GM21786 (cell line): Measurements from ENCODE around the gene PTPRU.
"Not testable (repeated sequence)": the region's sequence is repeated elsewhere in the genome, so short reads cannot be mapped to it uniquely, and the experiment has no call there.

ENCODE experiments used
- ATAC-seq: cut with Tn5 transposase; IDR thresholded peaks from one replicate; pipeline ENCODE4 v1.9.1; 2021; ENCODE audit not compliant: unreplicated experiment

The PTPRU gene

GRCh38 chr1:29314685-29315084 is 78.4 kb downstream of the PTPRU start:
- not testable (repeated sequence) for ATAC-seq

- ATAC-seq, result no peak
These were observed 78.9 kb downstream of the PTPRU start for GRCh38 chr1:29315262-29315661.

GRCh38 chr1:29315876-29316275 is 79.6 kb downstream of the PTPRU start:
- no peak for ATAC-seq

GRCh38 chr1:29317063-29317915 is 81.0 kb downstream of the PTPRU start:
- ATAC-seq, result no peak

GRCh38 chr1:29317916-29318530 is 81.7 kb downstream of the PTPRU start:
- no peak for ATAC-seq

GRCh38 chr1:29318724-29319123 is 82.4 kb downstream of the PTPRU start:
- ATAC-seq, result no peak

- no peak for ATAC-seq
These were observed 83.2 kb downstream of the PTPRU start for GRCh38 chr1:29319300-29320110.

GRCh38 chr1:29320156-29320940 is 84.0 kb downstream of the PTPRU start:
- no peak for ATAC-seq

GRCh38 chr1:29321176-29321575 is 84.9 kb downstream of the PTPRU start:
- ATAC-seq, result no peak

GRCh38 chr1:29322147-29322694 is 85.9 kb downstream of the PTPRU start:
- no peak for ATAC-seq

- ATAC-seq, result no peak
These were observed 86.7 kb downstream of the PTPRU start for GRCh38 chr1:29322861-29323585.

- no peak for ATAC-seq
These were observed 87.3 kb downstream of the PTPRU start for GRCh38 chr1:29323636-29324035.

GRCh38 chr1:29324202-29324601 is 87.9 kb downstream of the PTPRU start:
- ATAC-seq, result no peak

GRCh38 chr1:29324771-29325351 is 88.5 kb downstream of the PTPRU start:
- ATAC-seq, result no peak

GRCh38 chr1:29325675-29326074 is 89.4 kb downstream of the PTPRU start:
- ATAC-seq, result no peak

- ATAC-seq, result no peak
These were observed 89.8 kb downstream of the PTPRU start for GRCh38 chr1:29326123-29326522.

GRCh38 chr1:29327223-29327935 is 91.1 kb downstream of the PTPRU start:
- no peak for ATAC-seq

- no peak for ATAC-seq
These were observed 92.9 kb downstream of the PTPRU start for GRCh38 chr1:29329022-29329775.
